ENCODE measurements around the gene ABHD2.

DNA sequence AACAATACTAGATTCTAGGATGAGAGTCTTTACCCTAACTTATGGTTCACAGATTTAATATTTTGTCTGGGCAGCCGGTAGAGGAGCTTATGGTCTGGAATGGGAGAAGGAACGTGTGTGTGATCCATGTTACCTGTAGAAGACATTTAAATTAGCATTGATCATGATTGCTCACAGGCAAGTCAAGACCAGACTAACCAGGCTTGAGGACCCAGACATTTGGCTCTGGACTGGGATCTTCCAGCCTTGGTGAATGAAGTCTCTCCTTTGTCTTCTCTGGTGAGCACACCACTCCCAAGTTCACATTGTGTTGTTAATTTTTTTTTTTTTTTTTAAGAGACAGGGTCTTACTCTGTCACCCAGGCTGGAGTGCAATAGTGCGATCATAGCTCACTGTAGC lies 11.7 kb downstream of the ABHD2 start:
- TF ChIP-seq, protein P1, sequence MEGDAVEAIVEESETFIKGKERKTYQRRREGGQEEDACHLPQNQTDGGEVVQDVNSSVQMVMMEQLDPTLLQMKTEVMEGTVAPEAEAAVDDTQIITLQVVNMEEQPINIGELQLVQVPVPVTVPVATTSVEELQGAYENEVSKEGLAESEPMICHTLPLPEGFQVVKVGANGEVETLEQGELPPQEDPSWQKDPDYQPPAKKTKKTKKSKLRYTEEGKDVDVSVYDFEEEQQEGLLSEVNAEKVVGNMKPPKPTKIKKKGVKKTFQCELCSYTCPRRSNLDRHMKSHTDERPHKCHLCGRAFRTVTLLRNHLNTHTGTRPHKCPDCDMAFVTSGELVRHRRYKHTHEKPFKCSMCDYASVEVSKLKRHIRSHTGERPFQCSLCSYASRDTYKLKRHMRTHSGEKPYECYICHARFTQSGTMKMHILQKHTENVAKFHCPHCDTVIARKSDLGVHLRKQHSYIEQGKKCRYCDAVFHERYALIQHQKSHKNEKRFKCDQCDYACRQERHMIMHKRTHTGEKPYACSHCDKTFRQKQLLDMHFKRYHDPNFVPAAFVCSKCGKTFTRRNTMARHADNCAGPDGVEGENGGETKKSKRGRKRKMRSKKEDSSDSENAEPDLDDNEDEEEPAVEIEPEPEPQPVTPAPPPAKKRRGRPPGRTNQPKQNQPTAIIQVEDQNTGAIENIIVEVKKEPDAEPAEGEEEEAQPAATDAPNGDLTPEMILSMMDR (IDR thresholded peaks at IDR 0.05 in 4 of 5, conservative IDR thresholded peaks at IDR 0.05 in 1 of 5), result no peak
- TF ChIP-seq POLR2A (IDR thresholded peaks at IDR 0.05), result no peak

Measured in gastrocnemius medialis (tissue), 4 donors.